ENCODE data around the gene SLC16A4. TPM values are rescaled to one million over a fixed set of nuclear protein-coding genes. Genes with fewer than 3 reads are reported as not detected.

SLC16A4 gene
- total and polyA plus RNA-seq, 7 experiments from 2014 or later, result 0.19 to 0.93 (median 0.32) TPM

DNA sequence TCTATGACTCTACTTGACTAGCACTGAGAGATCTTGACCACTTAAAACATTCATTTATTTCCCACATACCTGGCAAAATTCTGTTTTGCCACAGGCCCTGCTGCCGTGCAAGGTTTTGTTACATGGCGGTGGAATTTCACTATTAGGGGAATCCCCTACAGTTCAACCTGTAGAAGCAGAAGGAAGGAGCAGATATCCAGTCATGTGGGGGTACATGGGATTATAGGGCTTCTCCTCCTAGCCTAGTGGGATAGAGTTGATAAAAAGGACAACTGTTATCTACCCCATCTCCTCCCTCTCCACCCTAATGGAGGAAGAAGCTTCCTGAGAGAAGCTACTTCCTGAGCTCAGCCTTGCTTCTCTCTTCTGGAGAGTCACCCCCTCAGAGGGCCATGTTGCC, 42.4 kb upstream of the SLC16A4 start:
- intact Hi-C loops (cut with micrococcal nuclease), result no loop called here
- POLR2A ChIA-PET, result no interaction called here
- no peak for ATAC-seq
- Mint-ChIP-seq H3K27ac (no peak overlapping the region), H3K36me3 (no peaks in the 10 kb centered on the region), H3K4me3 (no peak overlapping the region), H3K9me3 (peaks cover 0 to 1% (median 0%) of the 10 kb centered on the region in 11 donors), H3K27me3 (peaks cover 6 to 33% (median 18%) of the 10 kb centered on the region in 5 donors), H3K4me1 (peaks cover 0 to 4% (median 0%) of the 10 kb centered on the region in 7 donors)
- DNase-seq, result no peak
- no peaks in the 10 kb centered on the region for H3K27me3 ChIP-seq (ENCODE audit: control insufficient read depth in 2 of 2, insufficient read depth in 2 of 2, low read length in 2 of 2)
- no peaks in the 10 kb centered on the region for H3K4me1 ChIP-seq (ENCODE audit: control insufficient read depth in 2 of 2, insufficient read depth in 2 of 2, low read length in 2 of 2)
- H3K27ac ChIP-seq (ENCODE audit: low read depth, low read length), result no peak overlapping the region
- no peak overlapping the region for H3K4me3 ChIP-seq (ENCODE audit: low read length)
- H3K36me3 ChIP-seq (ENCODE audit: control insufficient read depth in 2 of 3, insufficient read depth in 3 of 3, low read length in 3 of 3), result no peaks in the 10 kb centered on the region
- no peaks in the 10 kb centered on the region for H3K9me3 ChIP-seq (ENCODE audit: control insufficient read depth in 2 of 3, low read length in 3 of 3)
- CTCF ChIA-PET, result no interaction called here

DNA sequence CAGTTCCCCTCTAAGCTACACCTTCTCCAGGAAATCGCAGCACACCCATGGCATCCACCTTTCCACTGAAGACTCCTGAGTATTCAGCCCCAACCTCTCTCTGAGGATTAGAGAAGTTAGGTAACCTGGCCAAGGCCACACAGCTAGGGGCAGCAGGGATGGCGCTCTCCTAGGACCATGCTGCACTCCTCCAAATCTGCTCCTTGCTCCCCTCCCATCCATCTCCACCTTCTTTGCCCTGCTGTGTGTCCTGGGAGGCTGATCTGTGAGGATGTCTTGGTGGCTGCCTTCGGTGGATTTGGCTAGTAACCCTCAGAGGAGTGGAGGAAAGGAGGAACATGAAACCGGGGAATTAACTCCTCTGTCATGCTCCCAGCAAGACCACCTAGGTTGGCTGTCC, 40.1 kb upstream of the SLC16A4 start:
- no peaks in the 10 kb centered on the region for H3K9me3 ChIP-seq (ENCODE audit: control insufficient read depth in 2 of 3, low read length in 3 of 3)
- Mint-ChIP-seq H3K36me3 (no peaks in the 10 kb centered on the region), H3K27ac (no peak overlapping the region), H3K9me3 (peaks cover 0 to 1% (median 0%) of the 10 kb centered on the region in 11 donors), H3K4me1 (peaks cover 0 to 4% (median 0%) of the 10 kb centered on the region in 7 donors), H3K4me3 (no peak overlapping the region), H3K27me3 (peaks cover 6 to 30% (median 18%) of the 10 kb centered on the region in 5 donors)
- intact Hi-C loops (cut with micrococcal nuclease), result no loop called here
- no peak overlapping the region for H3K27ac ChIP-seq (ENCODE audit: low read depth, low read length)
- POLR2A ChIA-PET, result no interaction called here
- H3K4me3 ChIP-seq (ENCODE audit: low read length), result no peak overlapping the region
- CTCF ChIA-PET, result no interaction called here
- H3K4me1 ChIP-seq (ENCODE audit: control insufficient read depth in 2 of 2, insufficient read depth in 2 of 2, low read length in 2 of 2), result no peaks in the 10 kb centered on the region
- ATAC-seq, result no peak
- no peaks in the 10 kb centered on the region for H3K36me3 ChIP-seq (ENCODE audit: control insufficient read depth in 2 of 3, insufficient read depth in 3 of 3, low read length in 3 of 3)
- no peak for DNase-seq
- no peaks in the 10 kb centered on the region for H3K27me3 ChIP-seq (ENCODE audit: control insufficient read depth in 2 of 2, insufficient read depth in 2 of 2, low read length in 2 of 2)

DNA sequence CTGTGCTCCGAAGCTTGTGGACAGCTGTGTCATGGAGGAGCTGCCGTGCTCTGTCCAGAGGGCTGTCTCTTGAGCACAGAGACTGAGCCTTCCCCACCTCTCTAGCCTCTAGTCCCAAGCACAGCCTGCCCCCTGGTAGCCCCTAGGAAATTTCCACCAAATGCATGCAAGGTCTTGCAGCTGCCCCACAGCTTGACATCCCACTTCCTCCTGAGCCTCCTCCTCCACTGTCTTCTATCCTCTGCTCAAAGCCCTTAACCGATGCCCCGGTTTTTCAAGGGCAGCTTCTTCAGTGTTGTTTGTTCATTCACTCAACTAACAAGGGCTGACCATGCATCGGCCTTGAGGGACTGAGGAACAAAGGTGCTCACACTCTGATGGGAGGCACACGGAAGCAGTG, 39.5 kb upstream of the SLC16A4 start:
- no peak overlapping the region for H3K4me3 Mint-ChIP-seq
- ATAC-seq (no peak), DNase-seq (no peak)
- Histone ChIP-seq H3K27ac (ENCODE audit: low read depth, low read length) (no peak overlapping the region), H3K36me3 (ENCODE audit: control insufficient read depth in 2 of 3, insufficient read depth in 3 of 3, low read length in 3 of 3) (no peaks in the 10 kb centered on the region), H3K4me3 (ENCODE audit: low read length) (no peak overlapping the region), H3K4me1 (ENCODE audit: control insufficient read depth in 2 of 2, insufficient read depth in 2 of 2, low read length in 2 of 2) (no peaks in the 10 kb centered on the region), H3K27me3 (ENCODE audit: control insufficient read depth in 2 of 2, insufficient read depth in 2 of 2, low read length in 2 of 2) (no peaks in the 10 kb centered on the region), H3K9me3 (ENCODE audit: control insufficient read depth in 2 of 3, low read length in 3 of 3) (no peaks in the 10 kb centered on the region)
- peaks cover 0 to 1% (median 0%) of the 10 kb centered on the region in 11 donors for H3K9me3 Mint-ChIP-seq
- POLR2A ChIA-PET, result no interaction called here
- no peak overlapping the region for H3K27ac Mint-ChIP-seq
- intact Hi-C loops (cut with micrococcal nuclease), result no loop called here
- H3K27me3 Mint-ChIP-seq, result peaks cover 6 to 30% (median 18%) of the 10 kb centered on the region in 5 donors
- H3K4me1 Mint-ChIP-seq, result peaks cover 0 to 4% (median 0%) of the 10 kb centered on the region in 7 donors
- no peaks in the 10 kb centered on the region for H3K36me3 Mint-ChIP-seq
- CTCF ChIA-PET, result no interaction called here

DNA sequence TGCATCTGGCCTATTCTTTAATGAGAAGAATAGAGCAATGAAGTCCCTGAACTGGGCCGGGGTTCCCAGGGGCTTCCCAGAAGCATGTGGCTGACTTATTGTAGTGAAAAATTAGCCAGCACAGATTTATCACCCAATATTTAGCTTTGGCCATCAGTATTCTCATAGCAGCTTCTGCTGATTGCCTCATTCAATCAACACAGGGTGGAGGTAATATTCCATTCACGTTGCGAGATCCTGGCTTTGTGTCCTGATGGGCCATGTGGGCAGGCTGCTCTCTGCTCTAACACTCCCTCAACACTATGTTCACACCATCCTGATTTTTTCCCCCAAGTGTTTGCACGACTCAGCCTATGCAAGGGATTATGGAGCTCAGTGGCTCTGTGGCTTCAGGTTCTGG, 38.1 kb upstream of the SLC16A4 start:
- ChIA-PET CTCF (interaction anchor here (0.7 kb wide), 1 partner anchor 375 kb away, joined by 5 read pairs; no protein-coding TSS in a partner anchor), POLR2A (interaction anchor here (0.6 kb wide), 1 partner anchor 22 kb away, joined by 7 read pairs; no protein-coding TSS in a partner anchor)
- no peak overlapping the region for H3K4me3 Mint-ChIP-seq
- peaks cover 0 to 6% (median 0%) of the 10 kb centered on the region in 7 donors for H3K4me1 Mint-ChIP-seq
- Histone ChIP-seq H3K4me1 (ENCODE audit: control insufficient read depth in 2 of 2, insufficient read depth in 2 of 2, low read length in 2 of 2) (no peaks in the 10 kb centered on the region), H3K27ac (ENCODE audit: low read depth, low read length) (no peak overlapping the region), H3K4me3 (ENCODE audit: low read length) (no peak overlapping the region), H3K27me3 (ENCODE audit: control insufficient read depth in 2 of 2, insufficient read depth in 2 of 2, low read length in 2 of 2) (no peaks in the 10 kb centered on the region), H3K36me3 (ENCODE audit: control insufficient read depth in 2 of 3, insufficient read depth in 3 of 3, low read length in 3 of 3) (no peaks in the 10 kb centered on the region), H3K9me3 (ENCODE audit: control insufficient read depth in 2 of 3, low read length in 3 of 3) (no peaks in the 10 kb centered on the region)
- intact Hi-C loops (cut with micrococcal nuclease), result no loop called here
- ATAC-seq (no peak), DNase-seq (no peak)
- H3K27me3 Mint-ChIP-seq, result peaks cover 6 to 29% (median 20%) of the 10 kb centered on the region in 5 donors
- no peaks in the 10 kb centered on the region for H3K36me3 Mint-ChIP-seq
- peaks cover 0 to 1% (median 0%) of the 10 kb centered on the region in 11 donors for H3K9me3 Mint-ChIP-seq
- no peak overlapping the region for H3K27ac Mint-ChIP-seq

DNA sequence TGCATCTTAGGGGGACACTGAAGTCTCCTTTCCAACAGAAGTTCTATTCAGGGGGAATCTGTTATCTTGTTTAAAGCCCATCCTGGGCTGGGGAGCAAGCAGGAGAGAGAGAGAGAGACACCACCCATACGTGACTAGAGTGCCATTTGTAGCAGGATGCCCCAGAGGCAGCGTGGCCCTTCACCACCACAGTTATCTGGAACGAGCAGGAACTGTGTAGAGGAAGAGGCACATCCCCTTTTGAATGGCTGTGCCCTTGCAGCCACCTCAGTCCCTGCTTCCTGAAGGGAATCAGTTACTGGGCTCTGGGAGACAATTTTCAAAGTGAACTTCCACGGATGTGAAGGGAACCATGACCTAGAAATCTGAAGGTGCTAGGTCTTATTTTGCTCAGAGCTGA, 36.0 kb upstream of the SLC16A4 start:
- Mint-ChIP-seq H3K27me3 (peaks cover 6 to 28% (median 19%) of the 10 kb centered on the region in 5 donors), H3K36me3 (no peaks in the 10 kb centered on the region), H3K4me3 (no peak overlapping the region), H3K27ac (peak overlapping the region in 1 of 9 donors; percentile 21), H3K4me1 (peaks cover 0 to 7% (median 0%) of the 10 kb centered on the region in 7 donors), H3K9me3 (peaks cover 0 to 1% (median 0%) of the 10 kb centered on the region in 11 donors)
- Histone ChIP-seq H3K27me3 (ENCODE audit: control insufficient read depth in 2 of 2, insufficient read depth in 2 of 2, low read length in 2 of 2) (no peaks in the 10 kb centered on the region), H3K4me3 (ENCODE audit: low read length) (no peak overlapping the region), H3K9me3 (ENCODE audit: control insufficient read depth in 2 of 3, low read length in 3 of 3) (no peaks in the 10 kb centered on the region), H3K36me3 (ENCODE audit: control insufficient read depth in 2 of 3, insufficient read depth in 3 of 3, low read length in 3 of 3) (no peaks in the 10 kb centered on the region), H3K27ac (ENCODE audit: low read depth, low read length) (no peak overlapping the region), H3K4me1 (ENCODE audit: control insufficient read depth in 2 of 2, insufficient read depth in 2 of 2, low read length in 2 of 2) (no peaks in the 10 kb centered on the region)
- DNase-seq, result no peak
- ChIA-PET POLR2A (no interaction called here), CTCF (no interaction called here)
- ATAC-seq, result no peak
- intact Hi-C loops (cut with micrococcal nuclease), result no loop called here

DNA sequence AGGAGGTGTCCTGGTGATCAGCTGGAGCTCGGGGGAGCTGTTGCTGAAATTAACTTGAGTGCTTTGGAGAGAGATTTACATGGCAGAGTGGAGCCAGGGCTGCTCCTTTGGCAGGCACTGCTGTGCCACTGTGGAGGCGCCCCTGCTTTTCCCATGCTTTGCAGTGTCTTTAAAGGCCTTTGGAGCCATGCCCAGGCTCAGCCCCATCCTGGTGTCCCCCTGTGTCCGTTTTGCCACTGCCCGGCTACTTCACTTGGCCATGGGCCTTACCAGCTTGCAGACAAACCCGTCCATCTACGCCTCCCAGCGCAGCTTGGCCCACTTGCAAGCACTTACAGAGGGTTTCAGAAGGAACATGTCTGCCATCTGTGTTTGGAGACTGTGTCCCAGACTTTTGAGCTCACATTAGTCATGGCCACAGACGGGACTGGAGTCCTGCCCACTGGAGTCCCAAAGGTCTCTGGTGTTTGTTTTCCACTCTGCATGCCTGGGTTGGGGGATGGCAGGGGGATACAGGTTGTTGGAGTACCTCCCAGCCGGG, 34.9 kb upstream of the SLC16A4 start:
- H3K36me3 ChIP-seq (ENCODE audit: control insufficient read depth in 2 of 3, insufficient read depth in 3 of 3, low read length in 3 of 3), result no peaks in the 10 kb centered on the region
- no peaks in the 10 kb centered on the region for H3K4me1 ChIP-seq (ENCODE audit: control insufficient read depth in 2 of 2, insufficient read depth in 2 of 2, low read length in 2 of 2)
- POLR2A ChIA-PET, result no interaction called here
- H3K9me3 ChIP-seq (ENCODE audit: control insufficient read depth in 2 of 3, low read length in 3 of 3), result no peaks in the 10 kb centered on the region
- no peaks in the 10 kb centered on the region for H3K27me3 ChIP-seq (ENCODE audit: control insufficient read depth in 2 of 2, insufficient read depth in 2 of 2, low read length in 2 of 2)
- CTCF ChIA-PET, result no interaction called here
- DNase-seq (no peak), ATAC-seq (no peak)
- no peak overlapping the region for H3K4me3 ChIP-seq (ENCODE audit: low read length)
- H3K36me3 Mint-ChIP-seq, result no peaks in the 10 kb centered on the region
- H3K27me3 Mint-ChIP-seq, result peaks cover 1 to 19% (median 12%) of the 10 kb centered on the region in 5 donors
- H3K27ac ChIP-seq (ENCODE audit: low read depth, low read length), result no peak overlapping the region
- H3K4me3 Mint-ChIP-seq, result no peak overlapping the region
- peaks cover 0 to 13% (median 0%) of the 10 kb centered on the region in 7 donors for H3K4me1 Mint-ChIP-seq
- intact Hi-C loops (cut with micrococcal nuclease), result no loop called here
- peak overlapping the region in 1 of 9 donors; percentile 17 for H3K27ac Mint-ChIP-seq
- H3K9me3 Mint-ChIP-seq, result peaks cover 0 to 4% (median 0%) of the 10 kb centered on the region in 11 donors
